Uterus (tissue), 4 donors: ENCODE results near the gene LMNA. TPM values are rescaled to one million over a fixed set of nuclear protein-coding genes. Genes with fewer than 3 reads are reported as not detected.

ENCODE experiments used
- DNase-seq, 2 donors: peaks; one replicate each; pipeline ENCODE4 v3.0.0-alpha.2; 2019 to 2020
- H3K27ac ChIP-seq, 2 donors: fragments of 200-600 bp; sonication (generic); 1 replicate in 1 of 2; 2 replicates in 1 of 2; pipeline ENCODE4 v1.5.1; 2016 to 2018
- H3K27me3 ChIP-seq, 2 donors: fragments of 200-600 bp; sonication (generic); one replicate each; pipeline ENCODE4 v1.5.1; 2018 to 2019; ENCODE audit warnings: control low read depth in 1 of 2
- H3K36me3 ChIP-seq, 2 donors: fragments of 200-600 bp; sonication (generic); one replicate each; pipeline ENCODE4 v1.5.1; 2019; ENCODE audit warnings: control low read depth in 1 of 2
- H3K4me1 ChIP-seq, 2 donors: fragments of 200-600 bp; sonication (generic); one replicate each; pipeline ENCODE4 v1.5.1; 2018 to 2019; ENCODE audit warnings: control low read depth in 1 of 2
- H3K4me3 ChIP-seq, 2 donors: fragments of 200-600 bp; sonication (generic); 1 replicate in 1 of 2; 2 replicates in 1 of 2; pipeline ENCODE4 v1.5.1; 2018 to 2019; ENCODE audit warnings: mild to moderate bottlenecking in 1 of 2
- H3K9me3 ChIP-seq, 2 donors: fragments of 200-600 bp; sonication (generic); one replicate each; pipeline ENCODE4 v1.5.1; 2019; ENCODE audit warnings: control low read depth in 1 of 2
- CTCF ChIP-seq, 4 experiments: fragments of 200-600 bp in 2 of 4; fragments of 450-650 bp in 2 of 4; sonication (generic) in 2 of 4; IDR thresholded peaks; one replicate each; pipeline ENCODE4 v1.5.1; 2016 to 2019; ENCODE audit warnings: antibody characterized with exemption in 4 of 4, mild to moderate bottlenecking in 2 of 4, moderate library complexity in 1 of 4
- POLR2A ChIP-seq, 2 donors: fragments of 450-650 bp; IDR thresholded peaks; one replicate each; pipeline ENCODE4 v1.6.1; 2016; ENCODE audit warnings: antibody characterized with exemption in 2 of 2, mild to moderate bottlenecking in 1 of 2, moderate library complexity in 1 of 2
- intact Hi-C: fragments of 100-400 bp; cut with DNase I; formaldehyde crosslinking; loops from one replicate; pipeline ENCODE4 v1.15.1; 2023; ENCODE audit warnings: low total_unique reads
- total RNA-seq, 4 donors: library from RNA; depleted of rRNA in 3 of 4; stranded (reverse); fragments of >200 nt in 3 of 4; gene quantifications; one replicate each; pipeline versions ENCODE4 v1.1.0 to v1.2.4, GENCODE V29; 2014 to 2023
- donor health status: DM: yes; HTN: yes; CAD: no.

The LMNA gene
- total RNA-seq, 4 donors from 2014 or later = 245 to 533 (median 373) TPM

- no peaks in the 10 kb centered on the region for H3K9me3 ChIP-seq
- no peak overlapping the region for H3K4me3 ChIP-seq
- no peaks in the 10 kb centered on the region for H3K27me3 ChIP-seq
- H3K36me3 ChIP-seq = no peaks in the 10 kb centered on the region
- intact Hi-C loops = no loop called here
- no peak for DNase-seq
- TF ChIP-seq POLR2A (IDR thresholded peaks at IDR 0.05) (no peak), CTCF (IDR thresholded peaks at IDR 0.05) (no peak)
- peaks cover 20 to 27% of the 10 kb centered on the region in 2 donors for H3K4me1 ChIP-seq
- peak overlapping the region; percentile 93 to 99 for H3K27ac ChIP-seq
Measured at GRCh38 chr1:156108664-156109241, 5.8 kb upstream of the LMNA start.

GRCh38 chr1:156110252-156110651, 4.3 kb upstream of the LMNA start:
- Histone ChIP-seq H3K27ac (no peak overlapping the region), H3K9me3 (no peaks in the 10 kb centered on the region), H3K36me3 (no peaks in the 10 kb centered on the region), H3K4me1 (peaks cover 9 to 13% of the 10 kb centered on the region in 2 donors), H3K4me3 (no peak overlapping the region), H3K27me3 (no peaks in the 10 kb centered on the region)
- intact Hi-C loops = no loop called here
- TF ChIP-seq CTCF (IDR thresholded peaks at IDR 0.05) (no peak), POLR2A (IDR thresholded peaks at IDR 0.05) (no peak)
- DNase-seq = no peak

- no peak overlapping the region for H3K4me3 ChIP-seq
- no peak for DNase-seq
- H3K27ac ChIP-seq = peak overlapping the region; percentile 97 to 99
- H3K9me3 ChIP-seq = no peaks in the 10 kb centered on the region
- H3K27me3 ChIP-seq = no peaks in the 10 kb centered on the region
- peaks cover 4 to 8% of the 10 kb centered on the region in 2 donors for H3K4me1 ChIP-seq
- TF ChIP-seq CTCF (IDR thresholded peaks at IDR 0.05) (no peak), POLR2A (IDR thresholded peaks at IDR 0.05) (no peak)
- intact Hi-C loops = no loop called here
- no peaks in the 10 kb centered on the region for H3K36me3 ChIP-seq
Measured at GRCh38 chr1:156111355-156111962, 3.1 kb upstream of the LMNA start.

- Histone ChIP-seq H3K4me3 (no peak overlapping the region), H3K36me3 (no peaks in the 10 kb centered on the region), H3K4me1 (peaks cover 4 to 11% of the 10 kb centered on the region in 2 donors), H3K27me3 (no peaks in the 10 kb centered on the region), H3K27ac (peak overlapping the region; percentile 97 to 99), H3K9me3 (no peaks in the 10 kb centered on the region)
- DNase-seq = no peak
- intact Hi-C loops = no loop called here
- TF ChIP-seq POLR2A (IDR thresholded peaks at IDR 0.05) = no peak
- TF ChIP-seq CTCF (IDR thresholded peaks at IDR 0.05) = no peak
Measured at GRCh38 chr1:156112276-156113137, 2.0 kb upstream of the LMNA start.
